H1 (cell line): Measurements from ENCODE around the gene OMA1. TPM values are rescaled to one million over a fixed set of nuclear protein-coding genes. Genes with fewer than 3 reads are reported as not detected.

Source experiments
- CTCF ChIA-PET: fragments of 300-600 bp; sonication (Branson Sonifier 250); formaldehyde crosslinking; loops from one replicate; lab custom pipeline; 2021; ENCODE audit not compliant: partially characterized antibody; lab: Charles Lee
- POLR2A ChIA-PET: fragments of 300-600 bp; sonication (Branson Sonifier 250); formaldehyde crosslinking; loops from one replicate; lab custom pipeline; 2021; ENCODE audit warnings: inconsistent platforms; ENCODE audit not compliant: partially characterized antibody; lab: Charles Lee
- DNase-seq, 2 experiments: peaks; one replicate each; pipeline versions ENCODE4 v3.0.0 to v3.0.0-alpha.2; 2010 to 2022; ENCODE audit warnings: low spot score in 2 of 2, low read depth in 1 of 2, mixed read lengths in 1 of 2
- FAIRE-seq: peaks from 2 replicates; lab custom pipeline; 2011; peaks lifted over from hg19 to GRCh38; lab: Jason Lieb, UNC
- H2AFZ ChIP-seq: 2 replicates; pipeline ENCODE4 v1.8.1; 2012; ENCODE audit warnings: low read length, inconsistent platforms
- H2AK5ac ChIP-seq: 2 replicates; pipeline ENCODE4 v1.6.1; 2013; ENCODE audit warnings: low read depth, low read length
- H2BK120ac ChIP-seq: replicated peaks from 2 replicates; pipeline ENCODE3; 2013; ENCODE audit warnings: low read depth, low read length, inconsistent platforms
- H2BK12ac ChIP-seq: 2 replicates; pipeline ENCODE4 v1.6.1; 2013; ENCODE audit warnings: low read depth, low read length
- H2BK15ac ChIP-seq: 2 replicates; pipeline ENCODE4 v1.6.1; 2013; ENCODE audit warnings: low read length
- H2BK20ac ChIP-seq: 2 replicates; pipeline ENCODE4 v1.6.1; 2013; ENCODE audit warnings: low read length
- H2BK5ac ChIP-seq: 2 replicates; pipeline ENCODE4 v1.6.1; 2013; ENCODE audit warnings: low read depth, low read length
- H3K14ac ChIP-seq: 2 replicates; pipeline ENCODE4 v1.6.1; 2013; ENCODE audit warnings: inconsistent platforms; ENCODE audit not compliant: insufficient read length
- H3K18ac ChIP-seq: 2 replicates; pipeline ENCODE4 v1.6.1; 2013; ENCODE audit warnings: low read length; ENCODE audit errors: extremely low read depth
- H3K23ac ChIP-seq: 2 replicates; pipeline ENCODE4 v1.6.1; 2013; ENCODE audit warnings: inconsistent platforms; ENCODE audit not compliant: insufficient read length
- H3K23me2 ChIP-seq: 2 replicates; pipeline ENCODE4 v1.6.1; 2013; ENCODE audit warnings: low read depth, low read length
- H3K27ac ChIP-seq: 2 replicates; pipeline ENCODE4 v1.6.1; 2011; ENCODE audit warnings: low read depth, low read length, inconsistent platforms
- H3K27me3 ChIP-seq, 4 experiments: replicated peaks in 1 of 4; 1 replicate in 1 of 4; 2 replicates in 3 of 4; pipeline versions ENCODE4 v1.6.1 to v1.8.1; 2011 to 2013; ENCODE audit warnings: low read length in 3 of 4, mild to moderate bottlenecking in 3 of 4, inconsistent platforms in 2 of 4, mixed read lengths in 2 of 4, moderate library complexity in 1 of 4; ENCODE audit not compliant: control insufficient read depth in 3 of 4, insufficient read depth in 3 of 4; ENCODE audit errors: extremely low read depth in 1 of 4
- H3K36me3 ChIP-seq, 4 experiments: 2 replicates each; pipeline versions ENCODE4 v1.6.1 to v1.8.1; 2011 to 2013; ENCODE audit warnings: mild to moderate bottlenecking in 4 of 4, low read length in 3 of 4, moderate library complexity in 2 of 4, control low read depth in 1 of 4, inconsistent platforms in 1 of 4; ENCODE audit not compliant: insufficient read depth in 4 of 4, control insufficient read depth in 2 of 4
- H3K4ac ChIP-seq: replicated peaks from 2 replicates; pipeline ENCODE3; 2013; ENCODE audit warnings: low read length, low read depth, mixed read lengths, inconsistent platforms; ENCODE audit not compliant: insufficient read length
- H3K4me1 ChIP-seq, 4 experiments: replicated peaks in 1 of 4; 1 replicate in 1 of 4; 2 replicates in 3 of 4; pipeline versions ENCODE4 v1.6.1 to v1.8.1; 2011 to 2013; ENCODE audit warnings: low read length in 3 of 4, inconsistent platforms in 2 of 4, mixed read lengths in 1 of 4; ENCODE audit not compliant: insufficient read depth in 4 of 4, control insufficient read depth in 3 of 4
- H3K4me2 ChIP-seq, 2 experiments: 2 replicates each; pipeline versions ENCODE4 v1.6.1 to v1.8.1; 2011 to 2013; ENCODE audit warnings: low read depth in 2 of 2, low read length in 2 of 2, control low read depth in 1 of 2, inconsistent platforms in 1 of 2, mild to moderate bottlenecking in 1 of 2; ENCODE audit not compliant: insufficient read depth in 1 of 2
- H3K4me3 ChIP-seq, 4 experiments: fragments of 200-600, 300-600 bp in 1 of 4; sonication (generic), shearing (Covaris generic), sonication (Bioruptor Twin) in 1 of 4; 2 replicates each; pipeline versions ENCODE4 v1.5.1 to v1.8.1; 2011 to 2016; ENCODE audit warnings: low read length in 4 of 4, low read depth in 3 of 4, control low read depth in 2 of 4, inconsistent platforms in 2 of 4, mild to moderate bottlenecking in 2 of 4, mixed read lengths in 1 of 4, moderate library complexity in 1 of 4; ENCODE audit not compliant: insufficient read depth in 2 of 4; ENCODE audit errors: extremely low read depth in 1 of 4
- H3K56ac ChIP-seq: replicated peaks from 2 replicates; pipeline ENCODE3; 2013; ENCODE audit warnings: low read depth, mild to moderate bottlenecking, mixed read lengths, low read length, inconsistent platforms; ENCODE audit not compliant: insufficient read length
- H3K79me1 ChIP-seq: 2 replicates; pipeline ENCODE4 v1.6.1; 2013; ENCODE audit warnings: low read depth, low read length, control low read depth
- H3K79me2 ChIP-seq, 2 experiments: 2 replicates each; pipeline versions ENCODE4 v1.6.1 to v1.8.1; 2012 to 2013; ENCODE audit warnings: low read length in 2 of 2, mild to moderate bottlenecking in 2 of 2, inconsistent platforms in 1 of 2; ENCODE audit not compliant: insufficient read depth in 2 of 2, control insufficient read depth in 1 of 2
- H3K9ac ChIP-seq, 4 experiments: replicated peaks in 1 of 4; 1 replicate in 1 of 4; 2 replicates in 3 of 4; pipeline versions ENCODE4 v1.6.1 to v1.8.1; 2011 to 2013; ENCODE audit warnings: low read depth in 3 of 4, low read length in 3 of 4, control low read depth in 2 of 4, mild to moderate bottlenecking in 2 of 4, moderate library complexity in 2 of 4, inconsistent platforms in 1 of 4; ENCODE audit errors: extremely low read depth in 1 of 4
- H3K9me3 ChIP-seq, 2 experiments: 2 replicates each; pipeline versions ENCODE4 v1.6.1 to v1.8.1; 2012 to 2013; ENCODE audit warnings: mild to moderate bottlenecking in 2 of 2, moderate library complexity in 2 of 2, control low read depth in 1 of 2, inconsistent platforms in 1 of 2, low read depth in 1 of 2, low read length in 1 of 2, mixed read lengths in 1 of 2; ENCODE audit not compliant: insufficient read depth in 2 of 2
- H4K20me1 ChIP-seq, 2 experiments: replicated peaks in 1 of 2; 2 replicates each; pipeline versions ENCODE3 to v1.8.1; 2011 to 2013; ENCODE audit warnings: inconsistent platforms in 2 of 2, low read length in 2 of 2, mild to moderate bottlenecking in 1 of 2; ENCODE audit not compliant: insufficient read depth in 2 of 2, control insufficient read depth in 1 of 2
- H4K5ac ChIP-seq: 2 replicates; pipeline ENCODE4 v1.6.1; 2013; ENCODE audit warnings: low read length, low read depth, mixed read lengths, inconsistent platforms; ENCODE audit not compliant: insufficient read length
- H4K8ac ChIP-seq: 2 replicates; pipeline ENCODE4 v1.8.0; 2013; ENCODE audit warnings: mild to moderate bottlenecking, moderate library complexity, low read length, inconsistent platforms; ENCODE audit not compliant: insufficient read depth; ENCODE audit errors: extremely low read depth
- H4K91ac ChIP-seq: replicated peaks from 2 replicates; pipeline ENCODE3; 2013; ENCODE audit warnings: low read length, mixed read lengths, inconsistent platforms; ENCODE audit not compliant: insufficient read length
- CBX5 ChIP-seq: fragments of 300-800, 300-1000 bp; sonication (generic); IDR thresholded peaks from 2 replicates; pipeline ENCODE4 v1.7.1; 2016; ENCODE audit warnings: antibody characterized with exemption, low read length, low read depth
- CHD1 ChIP-seq: IDR thresholded peaks from 2 replicates; pipeline ENCODE4 v1.6.1; 2012; ENCODE audit warnings: low read depth, low read length, improper control_type of control experiment
- CTBP2 ChIP-seq: IDR thresholded peaks from 2 replicates; pipeline ENCODE4 v1.7.0; 2011; ENCODE audit warnings: borderline replicate concordance, mild to moderate bottlenecking, moderate library complexity, mixed read lengths, low read length; ENCODE audit not compliant: insufficient read depth, insufficient read length
- EGR1 ChIP-seq: IDR thresholded peaks from 2 replicates; pipeline ENCODE4 v1.6.1; 2011; ENCODE audit warnings: low read depth, low read length, borderline replicate concordance
- GTF2F1 ChIP-seq: IDR thresholded peaks from 2 replicates; pipeline ENCODE4 v1.6.1; 2012; ENCODE audit warnings: low read depth, low read length, improper control_type of control experiment, borderline replicate concordance
- KDM4A ChIP-seq: IDR thresholded peaks from one replicate; pipeline ENCODE4 v1.7.1; 2012; ENCODE audit warnings: low read depth, mild to moderate bottlenecking, moderate library complexity, low read length, inconsistent platforms; ENCODE audit not compliant: severe bottlenecking
- SIX5 ChIP-seq: IDR thresholded peaks from 2 replicates; pipeline ENCODE4 v1.6.1; 2011; ENCODE audit warnings: mild to moderate bottlenecking, low read depth, low read length
- YY1 ChIP-seq: IDR thresholded peaks from 2 replicates; pipeline ENCODE4 v1.6.1; 2011; ENCODE audit warnings: low read depth, mild to moderate bottlenecking, low read length
- WGBS, 2 experiments: shearing (Covaris generic) in 1 of 2; methylation state at CpG; one replicate each; pipeline versions ENCODE4 v1.1.6 to v1.1.7; 2013 to 2015; ENCODE audit warnings: low lambda C conversion rate in 2 of 2, mixed read lengths in 2 of 2, inconsistent platforms in 1 of 2, low coverage in 1 of 2, missing lambda C conversion rate in 1 of 2; ENCODE audit not compliant: insufficient replicate concordance in 2 of 2, insufficient coverage in 1 of 2, insufficient read length in 1 of 2; ENCODE audit errors: extremely low coverage in 1 of 2, missing lambda C conversion rate in 1 of 2; 5-methylcytosine and 5-hydroxymethylcytosine counted together
- polyA plus RNA-seq, 7 experiments: library from polyadenylated mRNA; depleted of rRNA in 3 of 7; stranded (reverse) in 5 of 7; unstranded in 2 of 7; fragments of >200 nt in 5 of 7; fragments of 200-250 nt in 2 of 7; gene quantifications; 1 replicate in 5 of 7; 2 replicates in 1 of 7; 4 replicates in 1 of 7; pipeline versions ENCODE4 v1.2.1 to v1.2.3, GENCODE V29; 2011 to 2013; ENCODE audit warnings: missing spikeins in 2 of 7, mixed read lengths in 2 of 7
- total RNA-seq: library from RNA; stranded (reverse); fragmentation: NEBNext Ultra II Directional; extraction: Animal tissue kit (Norgen Biotek cat#: 25700); gene quantifications from 2 replicates; pipeline ENCODE4 v1.2.1, GENCODE V29; 2021

OMA1 gene
- total and polyA plus RNA-seq, 2 of the 8 experiments (the other 6 are each of a cell fraction or from before 2014, with no cell fraction given) = 7.7 to 11.7 TPM

DNA sequence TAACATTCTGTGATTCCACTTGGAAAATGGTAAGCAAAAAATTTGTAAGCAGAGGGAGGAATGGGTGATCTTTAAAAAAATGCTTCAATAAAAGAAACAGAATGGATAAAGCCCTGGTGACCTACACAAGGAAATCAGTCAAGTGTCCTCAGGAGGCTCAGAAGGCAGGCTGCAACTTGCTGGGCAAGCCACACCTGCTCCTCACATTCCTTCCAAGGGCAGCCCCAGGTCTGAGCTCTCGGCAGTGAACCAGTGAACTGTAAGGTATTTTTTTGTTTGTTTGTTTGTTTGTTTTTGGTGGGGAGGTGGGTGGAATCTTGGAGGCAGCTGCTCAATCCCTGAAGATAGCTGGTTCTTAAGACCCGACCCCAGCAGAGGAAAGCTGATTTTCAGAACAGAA lies 26.2 kb upstream of the OMA1 start:
- Histone ChIP-seq H2BK120ac (no peak overlapping the region), H2BK15ac (no peak overlapping the region), H3K23ac (no peak overlapping the region), H2AFZ (no peak overlapping the region), H3K9ac (no peak overlapping the region), H3K27ac (no peak overlapping the region), H3K36me3 (peaks cover 0 to 6% (median 0%) of the 10 kb centered on the region in 4 experiments; a peak in 1 of 8 replicates), H3K27me3 (peaks cover 10 to 26% (median 18%) of the 10 kb centered on the region in 4 experiments), H4K91ac (no peak overlapping the region), H3K79me2 (no peaks in the 10 kb centered on the region), H3K14ac (no peak overlapping the region), H2BK5ac (no peak overlapping the region), H3K4me2 (no peak overlapping the region), H4K20me1 (no peaks in the 10 kb centered on the region), H4K5ac (no peak overlapping the region), H2BK12ac (no peak overlapping the region), H2AK5ac (no peak overlapping the region), H3K18ac (no peak overlapping the region), H3K4ac (no peak overlapping the region), H3K79me1 (no peaks in the 10 kb centered on the region), H2BK20ac (no peak overlapping the region), H3K4me1 (peaks cover 0 to 11% (median 1%) of the 10 kb centered on the region in 4 experiments; a peak in 4 of 7 replicates), H3K4me3 (no peak overlapping the region), H3K56ac (no peak overlapping the region), H3K23me2 (peaks cover 4% of the 10 kb centered on the region; the same call in 1 of the 2 replicates), H4K8ac (no peak overlapping the region), H3K9me3 (peaks cover 0 to 8% of the 10 kb centered on the region in 2 experiments; a peak in 2 of 4 replicates)
- DNase-seq (peak in 1 of 2 experiments; percentile 40), FAIRE-seq (no peak)
- ChIA-PET POLR2A (no interaction called here), CTCF (interaction anchor here (0.6 to 1.5 kb wide), 5 partner anchors 13 to 79 kb away, joined by 3 to 4 read pairs (median 3); no protein-coding TSS in a partner anchor)
- 65% methylated on average over 2 of the region's 2 CpGs; no CpG with 5 or more reads in 1 of the 2 experiments for WGBS, 2 experiments
- no peak for TF ChIP-seq GTF2F1
- no peak for TF ChIP-seq CBX5
- TF ChIP-seq CTBP2 = no peak
- TF ChIP-seq SIX5 = no peak
- no peak for TF ChIP-seq KDM4A
- TF ChIP-seq EGR1 = no peak
- TF ChIP-seq YY1 = no peak
- no peak for TF ChIP-seq CHD1
